GM19467 (cell line): Measurements from ENCODE around the gene TMEM179B.
"Not testable (repeated sequence)": the region's sequence is repeated elsewhere in the genome, so short reads cannot be mapped to it uniquely, and the experiment has no call there.

Experiments
- ATAC-seq: cut with Tn5 transposase; IDR thresholded peaks from one replicate; pipeline ENCODE4 v1.9.1; 2021; ENCODE audit warnings: mild to moderate bottlenecking, moderate library complexity; ENCODE audit not compliant: unreplicated experiment

TMEM179B gene

GRCh38 chr11:62788991-62789390 is 1.8 kb downstream of the TMEM179B start:
- ATAC-seq, result no peak

- ATAC-seq, result no peak
Measured at GRCh38 chr11:62789576-62789975, 2.4 kb downstream of the TMEM179B start.

GRCh38 chr11:62791501-62792201 is 4.4 kb downstream of the TMEM179B start, which contains the start of gene TMEM223:
TMEM223 (minus strand) TSS chr11:62792006; CDS start chr11:62791994, 12 bp downstream.
- peak; percentile 66 for ATAC-seq

GRCh38 chr11:62792202-62792575 is 5.0 kb downstream of the TMEM179B start:
- no peak for ATAC-seq

- no peak for ATAC-seq
Measured at GRCh38 chr11:62794201-62794775, 7.1 kb downstream of the TMEM179B start.

- no peak for ATAC-seq
Measured at GRCh38 chr11:62796281-62796680, 9.1 kb downstream of the TMEM179B start.

- ATAC-seq, result no peak
Measured at GRCh38 chr11:62799486-62799885, 12.3 kb downstream of the TMEM179B start.

GRCh38 chr11:62801071-62801470 is 13.9 kb downstream of the TMEM179B start:
- no peak for ATAC-seq

- no peak for ATAC-seq
Measured at GRCh38 chr11:62804310-62805075, 17.3 kb downstream of the TMEM179B start.

- ATAC-seq, result peak; percentile 77
Measured at GRCh38 chr11:62805076-62805892, 18.1 kb downstream of the TMEM179B start, which contains the start of gene NXF1. NXF1 (minus strand) TSS chr11:62805440; CDS start chr11:62805356, 84 bp downstream.

GRCh38 chr11:62805961-62806441 is 18.8 kb downstream of the TMEM179B start:
- ATAC-seq, result no peak

- no peak for ATAC-seq
Measured at GRCh38 chr11:62806611-62807121, 19.5 kb downstream of the TMEM179B start.

- no peak for ATAC-seq
Measured at GRCh38 chr11:62810748-62811147, 23.5 kb downstream of the TMEM179B start.

- ATAC-seq, result no peak
Measured at GRCh38 chr11:62811659-62812058, 24.5 kb downstream of the TMEM179B start.

- ATAC-seq, result no peak
Measured at GRCh38 chr11:62816557-62816956, 29.4 kb downstream of the TMEM179B start.

GRCh38 chr11:62817129-62817528 is 29.9 kb downstream of the TMEM179B start:
- ATAC-seq, result no peak

- no peak for ATAC-seq
Measured at GRCh38 chr11:62823677-62824076, 36.5 kb downstream of the TMEM179B start.

GRCh38 chr11:62828130-62828529 is 40.9 kb downstream of the TMEM179B start:
- ATAC-seq, result not testable (repeated sequence)

- no peak for ATAC-seq
Measured at GRCh38 chr11:62830904-62831519, 43.8 kb downstream of the TMEM179B start.
